SK-N-SH (cell line): Measurements from ENCODE around the gene NSUN5. TPM values are rescaled to one million over a fixed set of nuclear protein-coding genes. Genes with fewer than 3 reads are reported as not detected.

Source experiments
- CTCF ChIA-PET: fragments of 300-600, 350-600 bp; formaldehyde crosslinking; extraction: SDS; loops from one replicate; lab custom pipeline; 2021; lab: Yijun Ruan, JAX
- POLR2A ChIA-PET: fragments of 350-600 bp; sonication (Branson Sonifier 250); formaldehyde crosslinking; extraction: SDS; loops from one replicate; lab custom pipeline; 2020; ENCODE audit warnings: antibody characterized with exemption, inconsistent platforms; lab: Yijun Ruan, JAX
- DNase-seq: peaks from one replicate; pipeline ENCODE4 v3.0.0; 2012
- H2AFZ ChIP-seq: fragments of 200-600 bp; sonication (generic); 2 replicates; pipeline ENCODE4 v1.8.1; 2016; ENCODE audit warnings: antibody characterized with exemption, mild to moderate bottlenecking, low read depth
- H3F3A ChIP-seq: fragments of 200-600 bp; sonication (generic); replicated peaks from 2 replicates; pipeline ENCODE3; 2016; ENCODE audit warnings: antibody characterized with exemption, mild to moderate bottlenecking; ENCODE audit not compliant: insufficient read depth
- H3K27ac ChIP-seq, 2 experiments: fragments of 200-500 bp in 1 of 2; fragments of 200-600 bp in 1 of 2; sonication (Bioruptor generic) in 1 of 2; sonication (generic), shearing (Covaris generic) in 1 of 2; 2 replicates each; pipeline versions ENCODE4 v1.5.1 to v1.6.1; 2014 to 2016; ENCODE audit warnings: low read depth in 2 of 2, inconsistent platforms in 1 of 2, low read length in 1 of 2, mild to moderate bottlenecking in 1 of 2, mixed read lengths in 1 of 2
- H3K27me3 ChIP-seq: fragments of 200-600 bp; sonication (generic), shearing (Covaris generic); 2 replicates; pipeline ENCODE4 v1.6.1; 2016; ENCODE audit warnings: mixed run types; ENCODE audit not compliant: insufficient read depth
- H3K36me3 ChIP-seq, 2 experiments: fragments of 200-500 bp in 1 of 2; fragments of 200-600 bp in 1 of 2; sonication (Bioruptor generic) in 1 of 2; sonication (generic) in 1 of 2; replicated peaks in 1 of 2; 2 replicates each; pipeline versions ENCODE3 to v1.5.1; 2014 to 2016; ENCODE audit warnings: low read length in 1 of 2, mild to moderate bottlenecking in 1 of 2; ENCODE audit not compliant: insufficient read depth in 2 of 2, control insufficient read depth in 1 of 2
- H3K4me1 ChIP-seq, 2 experiments: fragments of 200-500 bp in 1 of 2; fragments of 200-600 bp in 1 of 2; sonication (Bioruptor generic) in 1 of 2; sonication (generic), shearing (Covaris generic) in 1 of 2; 2 replicates each; pipeline versions ENCODE4 v1.5.1 to v1.6.1; 2014 to 2016; ENCODE audit warnings: low read depth in 1 of 2, low read length in 1 of 2, mixed run types in 1 of 2; ENCODE audit not compliant: insufficient read depth in 2 of 2, control insufficient read depth in 1 of 2
- H3K4me2 ChIP-seq: fragments of 200-600 bp; sonication (generic), shearing (Covaris generic); 2 replicates; pipeline ENCODE4 v1.6.1; 2017; ENCODE audit warnings: mixed run types
- H3K4me3 ChIP-seq, 2 experiments: fragments of 200-500 bp in 1 of 2; fragments of 200-600 bp in 1 of 2; sonication (Bioruptor generic) in 1 of 2; sonication (generic), shearing (Covaris generic) in 1 of 2; 2 replicates each; pipeline versions ENCODE4 v1.5.1 to v1.8.1; 2014 to 2016; ENCODE audit warnings: low read depth in 2 of 2, inconsistent platforms in 1 of 2, low read length in 1 of 2, mild to moderate bottlenecking in 1 of 2, mixed read lengths in 1 of 2, moderate library complexity in 1 of 2
- H3K79me2 ChIP-seq: fragments of 200-600 bp; sonication (generic); 2 replicates; pipeline ENCODE4 v1.8.1; 2017; ENCODE audit warnings: mild to moderate bottlenecking; ENCODE audit not compliant: insufficient read depth
- H3K9ac ChIP-seq: fragments of 200-600 bp; sonication (generic); 2 replicates; pipeline ENCODE4 v1.6.1; 2017; ENCODE audit warnings: mixed run types
- H3K9me2 ChIP-seq: fragments of 200-600 bp; sonication (generic); 2 replicates; pipeline ENCODE4 v1.6.1; 2017; ENCODE audit warnings: mixed run types
- H3K9me3 ChIP-seq: fragments of 200-600 bp; sonication (generic); 2 replicates; pipeline ENCODE4 v1.6.1; 2017; ENCODE audit warnings: mixed run types, mild to moderate bottlenecking, moderate library complexity
- H4K20me1 ChIP-seq: fragments of 200-600 bp; sonication (generic); 2 replicates; pipeline ENCODE4 v1.6.1; 2017; ENCODE audit warnings: mild to moderate bottlenecking, mixed run types; ENCODE audit not compliant: insufficient read depth
- CTCF ChIP-seq: fragments of 200-600 bp; sonication (generic); IDR thresholded peaks from 2 replicates; pipeline ENCODE4 v1.6.1; 2017; ENCODE audit warnings: antibody characterized with exemption, mild to moderate bottlenecking, moderate library complexity
- ELF1 ChIP-seq: IDR thresholded peaks from 2 replicates; pipeline ENCODE4 v1.4.0; 2012
- EZH2phosphoT487 ChIP-seq: fragments of 200-600 bp; sonication (generic); IDR thresholded peaks from 2 replicates; pipeline ENCODE4 v1.6.1; 2017; ENCODE audit warnings: low read depth, mixed run types, mild to moderate bottlenecking, antibody characterized with exemption, moderate library complexity, borderline replicate concordance
- FOSL2 ChIP-seq: IDR thresholded peaks from 2 replicates; pipeline ENCODE4 v1.4.0; 2012; ENCODE audit warnings: low read depth, mild to moderate bottlenecking, moderate library complexity, borderline replicate concordance
- GABPA ChIP-seq: IDR thresholded peaks from 2 replicates; pipeline ENCODE4 v1.4.0; 2012; ENCODE audit warnings: low read depth, mild to moderate bottlenecking
- JUND ChIP-seq: IDR thresholded peaks from 2 replicates; pipeline ENCODE4 v1.4.0; 2012
- MAX ChIP-seq: IDR thresholded peaks from 2 replicates; pipeline ENCODE4 v1.4.0; 2012; ENCODE audit warnings: low read depth
- MXI1 ChIP-seq: IDR thresholded peaks from 2 replicates; pipeline ENCODE4 v1.6.1; 2012; ENCODE audit warnings: mild to moderate bottlenecking, low read depth, low read length, improper control_type of control experiment
- RCOR1 ChIP-seq: fragments of 150-350 bp; IDR thresholded peaks from 2 replicates; pipeline ENCODE4 v1.6.1; 2017; ENCODE audit warnings: antibody characterized with exemption, low read length
- REST ChIP-seq: IDR thresholded peaks from 2 replicates; pipeline ENCODE4 v1.6.1; 2012; ENCODE audit warnings: mild to moderate bottlenecking, low read depth, low read length, moderate library complexity
- RFX5 ChIP-seq: IDR thresholded peaks from 2 replicates; pipeline ENCODE4 v1.6.1; 2012; ENCODE audit warnings: mild to moderate bottlenecking, improper control_type of control experiment, low read length
- RXRA ChIP-seq: IDR thresholded peaks from 2 replicates; pipeline ENCODE4 v1.4.0; 2012; ENCODE audit warnings: low read depth, mild to moderate bottlenecking, borderline replicate concordance
- SMC3 ChIP-seq: IDR thresholded peaks from 2 replicates; pipeline ENCODE4 v1.6.1; 2012; ENCODE audit warnings: low read depth, low read length, improper control_type of control experiment
- TAF1 ChIP-seq: IDR thresholded peaks from 2 replicates; pipeline ENCODE4 v1.6.1; 2012; ENCODE audit warnings: low read depth, mild to moderate bottlenecking, low read length, moderate library complexity, borderline replicate concordance
- TCF12 ChIP-seq: IDR thresholded peaks from 2 replicates; pipeline ENCODE4 v1.4.0; 2012
- TEAD4 ChIP-seq: IDR thresholded peaks from 2 replicates; pipeline ENCODE4 v1.4.0; 2012; ENCODE audit warnings: mild to moderate bottlenecking, borderline replicate concordance; ENCODE audit not compliant: insufficient read depth
- WGBS: methylation state at CpG from one replicate; pipeline ENCODE4 v1.1.6; 2017; ENCODE audit warnings: low lambda C conversion rate; 5-methylcytosine and 5-hydroxymethylcytosine counted together
- polyA plus RNA-seq, 3 experiments: library from polyadenylated mRNA; depleted of rRNA; stranded (reverse); fragments of >200 nt; gene quantifications; 2 replicates each; pipeline ENCODE4 v1.2.3, GENCODE V29; 2012
- TF ChIP-seq, protein P1 (sequence below): IDR thresholded peaks from 2 replicates; pipeline ENCODE4 v1.4.0; 2012; ENCODE audit warnings: low read depth, borderline replicate concordance

NSUN5 gene
- polyA plus RNA-seq, 1 of the 3 experiments (the other 2 are of a cell fraction): 59.2 TPM

- no peak overlapping the region for H3K9ac ChIP-seq
- WGBS: 80% methylated on average over 6 of the region's 6 CpGs
- no peaks in the 10 kb centered on the region for H3F3A ChIP-seq
- H3K4me2 ChIP-seq: no peak overlapping the region
- CTCF ChIA-PET: interaction anchor here (1.3 to 7.7 kb wide), 4 partner anchors 8 to 102 kb away, joined by 3 to 44 read pairs (median 8); no protein-coding TSS in a partner anchor
- H3K4me3 ChIP-seq: no peak overlapping the region
- POLR2A ChIA-PET: no interaction called here
- DNase-seq: no peak
- no peaks in the 10 kb centered on the region for H3K36me3 ChIP-seq
- H4K20me1 ChIP-seq: no peaks in the 10 kb centered on the region
- no peaks in the 10 kb centered on the region for H3K9me3 ChIP-seq
- no peak overlapping the region for H2AFZ ChIP-seq
- no peaks in the 10 kb centered on the region for H3K79me2 ChIP-seq
- no peak overlapping the region for H3K27ac ChIP-seq
- no peak for TF ChIP-seq REST
- TF ChIP-seq FOSL2: no peak
- TF ChIP-seq RXRA: no peak
- TF ChIP-seq EZH2phosphoT487: no peak
- TF ChIP-seq MAX: no peak
- no peak for TF ChIP-seq ELF1
- TF ChIP-seq RFX5: no peak
- no peak for TF ChIP-seq GABPA
- no peak for TF ChIP-seq JUND
- no peak for TF ChIP-seq TEAD4
- TF ChIP-seq RCOR1: no peak
- no peak for TF ChIP-seq CTCF
- TF ChIP-seq SMC3: no peak
- TF ChIP-seq TAF1: no peak
- no peak for TF ChIP-seq TCF12
- TF ChIP-seq MXI1: no peak
- TF ChIP-seq, protein P1, sequence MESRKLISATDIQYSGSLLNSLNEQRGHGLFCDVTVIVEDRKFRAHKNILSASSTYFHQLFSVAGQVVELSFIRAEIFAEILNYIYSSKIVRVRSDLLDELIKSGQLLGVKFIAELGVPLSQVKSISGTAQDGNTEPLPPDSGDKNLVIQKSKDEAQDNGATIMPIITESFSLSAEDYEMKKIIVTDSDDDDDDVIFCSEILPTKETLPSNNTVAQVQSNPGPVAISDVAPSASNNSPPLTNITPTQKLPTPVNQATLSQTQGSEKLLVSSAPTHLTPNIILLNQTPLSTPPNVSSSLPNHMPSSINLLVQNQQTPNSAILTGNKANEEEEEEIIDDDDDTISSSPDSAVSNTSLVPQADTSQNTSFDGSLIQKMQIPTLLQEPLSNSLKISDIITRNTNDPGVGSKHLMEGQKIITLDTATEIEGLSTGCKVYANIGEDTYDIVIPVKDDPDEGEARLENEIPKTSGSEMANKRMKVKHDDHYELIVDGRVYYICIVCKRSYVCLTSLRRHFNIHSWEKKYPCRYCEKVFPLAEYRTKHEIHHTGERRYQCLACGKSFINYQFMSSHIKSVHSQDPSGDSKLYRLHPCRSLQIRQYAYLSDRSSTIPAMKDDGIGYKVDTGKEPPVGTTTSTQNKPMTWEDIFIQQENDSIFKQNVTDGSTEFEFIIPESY: no peak
- H3K9me2 ChIP-seq: no peaks in the 10 kb centered on the region
- H3K4me1 ChIP-seq: no peaks in the 10 kb centered on the region
- no peaks in the 10 kb centered on the region for H3K27me3 ChIP-seq
These were observed 41.1 kb upstream of the NSUN5 start for GRCh38 chr7:73349763-73350162.
